ENCODE results near the gene SLC22A31.

DNA sequence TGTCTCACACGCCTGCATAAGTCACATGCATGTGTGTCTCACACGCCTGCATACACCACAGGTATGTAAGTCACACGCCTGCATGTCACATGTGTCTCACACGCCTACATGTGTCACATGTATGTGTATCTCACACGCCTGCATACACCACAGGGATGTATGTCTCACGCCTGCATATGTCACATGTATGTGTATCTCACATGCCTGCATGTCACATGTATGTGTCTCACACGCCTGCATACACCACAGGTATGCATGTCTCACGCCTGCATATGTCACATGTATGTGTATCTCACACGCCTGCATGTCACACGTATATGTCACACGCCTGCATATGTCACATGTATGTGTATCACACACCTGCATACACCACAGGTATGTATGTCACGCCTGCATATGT lies 42.6 kb downstream of the SLC22A31 start:
- TF ChIP-seq, protein P1, sequence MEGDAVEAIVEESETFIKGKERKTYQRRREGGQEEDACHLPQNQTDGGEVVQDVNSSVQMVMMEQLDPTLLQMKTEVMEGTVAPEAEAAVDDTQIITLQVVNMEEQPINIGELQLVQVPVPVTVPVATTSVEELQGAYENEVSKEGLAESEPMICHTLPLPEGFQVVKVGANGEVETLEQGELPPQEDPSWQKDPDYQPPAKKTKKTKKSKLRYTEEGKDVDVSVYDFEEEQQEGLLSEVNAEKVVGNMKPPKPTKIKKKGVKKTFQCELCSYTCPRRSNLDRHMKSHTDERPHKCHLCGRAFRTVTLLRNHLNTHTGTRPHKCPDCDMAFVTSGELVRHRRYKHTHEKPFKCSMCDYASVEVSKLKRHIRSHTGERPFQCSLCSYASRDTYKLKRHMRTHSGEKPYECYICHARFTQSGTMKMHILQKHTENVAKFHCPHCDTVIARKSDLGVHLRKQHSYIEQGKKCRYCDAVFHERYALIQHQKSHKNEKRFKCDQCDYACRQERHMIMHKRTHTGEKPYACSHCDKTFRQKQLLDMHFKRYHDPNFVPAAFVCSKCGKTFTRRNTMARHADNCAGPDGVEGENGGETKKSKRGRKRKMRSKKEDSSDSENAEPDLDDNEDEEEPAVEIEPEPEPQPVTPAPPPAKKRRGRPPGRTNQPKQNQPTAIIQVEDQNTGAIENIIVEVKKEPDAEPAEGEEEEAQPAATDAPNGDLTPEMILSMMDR (conservative IDR thresholded peaks at IDR 0.05; ENCODE audit: low read length), result no peak
- TF ChIP-seq EZH2phosphoT487 (IDR thresholded peaks at IDR 0.05; ENCODE audit: borderline replicate concordance, low read depth, low read length), result no peak
